Measurements from ENCODE around the gene ELMO2.

The ELMO2 gene

DNA sequence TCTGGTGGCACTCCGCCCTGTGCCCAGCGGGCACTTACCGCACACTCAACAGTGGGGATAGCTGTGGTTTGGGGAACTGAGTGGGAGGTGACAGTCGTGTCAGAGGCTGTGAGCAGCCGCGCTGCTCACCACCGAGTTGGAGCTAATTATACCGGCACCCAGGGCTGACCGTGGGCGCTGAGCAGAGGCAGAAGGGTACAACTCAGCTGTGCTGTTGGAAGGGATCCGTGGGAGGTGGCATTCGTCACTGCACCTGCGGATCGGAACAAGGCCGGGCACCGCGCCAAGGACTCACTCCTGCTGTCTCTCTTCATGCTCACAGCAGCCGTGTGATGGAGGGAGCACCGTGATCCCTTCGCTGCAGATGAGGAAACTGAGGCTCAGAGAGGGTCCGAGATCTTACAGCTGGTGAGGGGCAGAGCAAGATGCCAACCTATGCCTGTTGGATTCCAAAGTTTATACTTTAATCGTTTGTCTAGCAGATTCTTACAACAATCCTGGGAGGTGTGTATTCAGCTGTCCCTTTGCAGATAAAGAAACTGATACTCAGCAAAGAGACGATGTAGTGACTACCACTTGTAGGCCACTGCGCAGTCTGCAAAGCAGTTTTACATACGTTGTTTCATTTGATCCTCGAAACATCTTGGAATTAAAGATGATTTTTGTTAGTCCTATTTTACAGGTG lies 713 bp upstream of the ELMO2 start:
- peak; percentile 60 for TF ChIP-seq NFIC (IDR thresholded peaks at IDR 0.05)
- TF ChIP-seq, protein P1, sequence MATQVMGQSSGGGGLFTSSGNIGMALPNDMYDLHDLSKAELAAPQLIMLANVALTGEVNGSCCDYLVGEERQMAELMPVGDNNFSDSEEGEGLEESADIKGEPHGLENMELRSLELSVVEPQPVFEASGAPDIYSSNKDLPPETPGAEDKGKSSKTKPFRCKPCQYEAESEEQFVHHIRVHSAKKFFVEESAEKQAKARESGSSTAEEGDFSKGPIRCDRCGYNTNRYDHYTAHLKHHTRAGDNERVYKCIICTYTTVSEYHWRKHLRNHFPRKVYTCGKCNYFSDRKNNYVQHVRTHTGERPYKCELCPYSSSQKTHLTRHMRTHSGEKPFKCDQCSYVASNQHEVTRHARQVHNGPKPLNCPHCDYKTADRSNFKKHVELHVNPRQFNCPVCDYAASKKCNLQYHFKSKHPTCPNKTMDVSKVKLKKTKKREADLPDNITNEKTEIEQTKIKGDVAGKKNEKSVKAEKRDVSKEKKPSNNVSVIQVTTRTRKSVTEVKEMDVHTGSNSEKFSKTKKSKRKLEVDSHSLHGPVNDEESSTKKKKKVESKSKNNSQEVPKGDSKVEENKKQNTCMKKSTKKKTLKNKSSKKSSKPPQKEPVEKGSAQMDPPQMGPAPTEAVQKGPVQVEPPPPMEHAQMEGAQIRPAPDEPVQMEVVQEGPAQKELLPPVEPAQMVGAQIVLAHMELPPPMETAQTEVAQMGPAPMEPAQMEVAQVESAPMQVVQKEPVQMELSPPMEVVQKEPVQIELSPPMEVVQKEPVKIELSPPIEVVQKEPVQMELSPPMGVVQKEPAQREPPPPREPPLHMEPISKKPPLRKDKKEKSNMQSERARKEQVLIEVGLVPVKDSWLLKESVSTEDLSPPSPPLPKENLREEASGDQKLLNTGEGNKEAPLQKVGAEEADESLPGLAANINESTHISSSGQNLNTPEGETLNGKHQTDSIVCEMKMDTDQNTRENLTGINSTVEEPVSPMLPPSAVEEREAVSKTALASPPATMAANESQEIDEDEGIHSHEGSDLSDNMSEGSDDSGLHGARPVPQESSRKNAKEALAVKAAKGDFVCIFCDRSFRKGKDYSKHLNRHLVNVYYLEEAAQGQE (IDR thresholded peaks at IDR 0.05; ENCODE audit: low read depth) = no peak
- TF ChIP-seq EGR1 (IDR thresholded peaks at IDR 0.05) = 0 out of 2 replicates have a peak, but pooled peaks have one; percentile 17

DNA sequence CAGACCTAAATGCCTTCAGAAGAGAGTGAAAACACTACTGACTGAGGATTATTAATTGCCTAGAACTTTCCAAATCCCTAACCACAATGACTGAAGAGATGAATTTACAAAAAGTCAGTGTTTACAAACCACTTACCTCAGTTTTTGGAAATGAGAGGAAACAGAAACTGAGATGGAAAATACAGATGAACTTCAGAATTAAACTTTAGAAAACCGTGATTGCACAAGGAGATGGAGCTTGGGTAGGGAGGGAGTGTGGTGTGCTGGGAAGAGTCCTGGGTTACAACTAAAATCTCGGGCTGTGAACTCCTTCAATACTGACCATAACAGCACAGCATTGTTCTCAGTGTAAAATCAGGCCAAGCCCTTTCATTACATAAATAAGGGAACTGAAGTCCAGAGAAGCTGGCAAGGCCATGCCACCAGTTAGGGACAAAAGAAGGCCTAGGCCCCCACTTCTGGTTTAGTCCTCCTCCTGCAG lies 4.0 kb downstream of the ELMO2 start:
- no peak for TF ChIP-seq CREB1 (IDR thresholded peaks at IDR 0.05; ENCODE audit: low read depth)
- TF ChIP-seq TCF12 (IDR thresholded peaks at IDR 0.05; ENCODE audit: low read depth) = no peak
- TF ChIP-seq EP300 (IDR thresholded peaks at IDR 0.05; ENCODE audit: borderline replicate concordance) = no peak
- TF ChIP-seq, protein P2, sequence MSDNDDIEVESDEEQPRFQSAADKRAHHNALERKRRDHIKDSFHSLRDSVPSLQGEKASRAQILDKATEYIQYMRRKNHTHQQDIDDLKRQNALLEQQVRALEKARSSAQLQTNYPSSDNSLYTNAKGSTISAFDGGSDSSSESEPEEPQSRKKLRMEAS (IDR thresholded peaks at IDR 0.05) = no peak
- TF ChIP-seq TEAD4 (IDR thresholded peaks at IDR 0.05) = no peak
- no peak for TF ChIP-seq CEBPB (IDR thresholded peaks at IDR 0.05)
- no peak for TF ChIP-seq YY1 (IDR thresholded peaks at IDR 0.05; ENCODE audit: low read depth)
- TF ChIP-seq EGR1 (IDR thresholded peaks at IDR 0.05) = no peak
- TF ChIP-seq RAD21 (IDR thresholded peaks at IDR 0.05; ENCODE audit: low read depth) = no peak
- TF ChIP-seq, protein P1 (IDR thresholded peaks at IDR 0.05; ENCODE audit: low read depth) = no peak
- TF ChIP-seq ZBTB7A (IDR thresholded peaks at IDR 0.05; ENCODE audit: low read depth) = no peak
- TF ChIP-seq FOXM1 (IDR thresholded peaks at IDR 0.05; ENCODE audit: borderline replicate concordance, low read depth) = no peak
- no peak for TF ChIP-seq NFIC (IDR thresholded peaks at IDR 0.05)
- no peak for TF ChIP-seq TAF1 (IDR thresholded peaks at IDR 0.05; ENCODE audit: low read depth)
- TF ChIP-seq, protein P3, sequence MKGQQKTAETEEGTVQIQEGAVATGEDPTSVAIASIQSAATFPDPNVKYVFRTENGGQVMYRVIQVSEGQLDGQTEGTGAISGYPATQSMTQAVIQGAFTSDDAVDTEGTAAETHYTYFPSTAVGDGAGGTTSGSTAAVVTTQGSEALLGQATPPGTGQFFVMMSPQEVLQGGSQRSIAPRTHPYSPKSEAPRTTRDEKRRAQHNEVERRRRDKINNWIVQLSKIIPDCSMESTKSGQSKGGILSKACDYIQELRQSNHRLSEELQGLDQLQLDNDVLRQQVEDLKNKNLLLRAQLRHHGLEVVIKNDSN (IDR thresholded peaks at IDR 0.05) = no peak

DNA sequence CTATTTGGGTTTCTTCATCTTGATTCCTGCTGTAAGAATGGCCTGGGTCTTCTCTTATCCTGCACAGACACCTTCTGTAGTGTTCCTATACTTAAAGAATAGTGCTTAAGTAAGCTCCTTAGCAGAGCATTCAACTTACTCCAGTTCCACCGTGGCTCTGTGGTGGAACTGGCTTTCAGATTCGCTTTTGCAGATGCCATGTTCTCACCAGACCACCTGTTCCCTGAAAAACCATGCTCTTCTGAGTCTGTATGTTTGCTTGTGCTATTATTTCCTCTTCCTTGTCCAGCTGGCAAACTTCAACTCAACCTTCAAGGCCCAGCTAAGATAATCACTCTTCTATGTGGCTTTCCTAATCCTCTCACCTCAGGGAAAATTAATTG lies 4.9 kb downstream of the ELMO2 start:
- TF ChIP-seq ZBTB7A (IDR thresholded peaks at IDR 0.05; ENCODE audit: low read depth) (no peak), TEAD4 (IDR thresholded peaks at IDR 0.05) (no peak), TCF12 (IDR thresholded peaks at IDR 0.05; ENCODE audit: low read depth) (no peak), EP300 (IDR thresholded peaks at IDR 0.05; ENCODE audit: borderline replicate concordance) (no peak), NFIC (IDR thresholded peaks at IDR 0.05) (no peak), CEBPB (IDR thresholded peaks at IDR 0.05) (no peak), TAF1 (IDR thresholded peaks at IDR 0.05; ENCODE audit: low read depth) (no peak), FOXM1 (IDR thresholded peaks at IDR 0.05; ENCODE audit: borderline replicate concordance, low read depth) (no peak), RAD21 (IDR thresholded peaks at IDR 0.05; ENCODE audit: low read depth) (no peak)
- TF ChIP-seq, protein P1 (IDR thresholded peaks at IDR 0.05; ENCODE audit: low read depth) = no peak
- TF ChIP-seq, protein P2 (IDR thresholded peaks at IDR 0.05) = no peak

DNA sequence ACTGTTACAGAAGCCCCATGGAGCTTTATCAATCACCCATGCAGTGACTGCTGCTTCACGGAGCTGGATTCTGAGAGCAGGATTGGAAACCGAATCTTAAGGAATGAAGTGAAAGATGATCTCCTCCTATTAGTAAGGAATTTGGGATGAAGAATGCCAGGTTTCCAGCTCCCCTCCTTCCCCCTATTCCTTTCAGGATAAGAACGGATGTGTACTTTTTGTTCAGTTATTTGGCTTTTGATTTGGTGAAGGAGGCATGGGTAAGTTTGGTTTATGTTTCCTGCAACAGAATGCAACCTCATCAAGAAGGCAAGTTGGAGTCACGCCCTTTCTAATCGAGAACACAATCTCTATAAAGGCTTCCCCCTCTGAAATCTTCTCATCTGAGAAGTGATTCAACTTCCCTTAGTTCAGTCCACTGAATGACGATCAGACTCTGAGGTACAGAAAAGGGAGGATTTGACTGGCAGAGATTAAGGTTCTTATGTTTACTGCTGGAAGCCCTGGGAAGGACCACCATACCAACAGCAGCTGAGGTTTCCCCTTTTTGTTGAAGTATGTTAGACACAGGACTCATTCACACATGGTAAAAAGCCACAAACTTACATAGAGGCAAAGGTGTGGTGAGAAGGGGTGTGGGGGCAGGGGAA lies 5.5 kb downstream of the ELMO2 start:
- TF ChIP-seq TEAD4 (IDR thresholded peaks at IDR 0.05) (peak; percentile 25; the same call in 1 of the 2 replicates), ZBTB7A (IDR thresholded peaks at IDR 0.05; ENCODE audit: low read depth) (no peak)
- TF ChIP-seq, protein P3 (IDR thresholded peaks at IDR 0.05) = no peak

All from Ishikawa (cell line).